HepG2 (cell line): ENCODE data around the gene IL15RA. TPM values are rescaled to one million over a fixed set of nuclear protein-coding genes. Genes with fewer than 3 reads are reported as not detected.

Source experiments
- ATAC-seq: fragments of 200-7000 bp; cut with Tn5 transposase; 3 replicates; pipeline ENCODE4 v1.9.1; 2020; ENCODE audit warnings: mild to moderate bottlenecking, moderate library complexity
- BruUV-seq: library from RNA; stranded (reverse); fragments of 400-500 nt; replicated peaks from 2 replicates; lab custom pipeline; 2021; lab: Mats Ljungman, UMichigan
- CTCF ChIA-PET: fragments of 300-600 bp; formaldehyde crosslinking; extraction: SDS; loops from one replicate; lab custom pipeline; 2021; ENCODE audit warnings: low total read pairs, inconsistent platforms, low intra/inter-chr PET ratio; lab: Yijun Ruan, JAX
- POLR2A ChIA-PET: fragments of 350-600 bp; sonication (Branson Sonifier 250); formaldehyde crosslinking; loops from one replicate; lab custom pipeline; 2020; ENCODE audit warnings: antibody characterized with exemption, inconsistent platforms; lab: Yijun Ruan, JAX
- DNase-seq: peaks from one replicate; pipeline ENCODE4 v3.0.0-alpha.2; 2015; ENCODE audit warnings: low spot score
- FAIRE-seq: peaks from 3 replicates; lab custom pipeline; 2011; peaks lifted over from hg19 to GRCh38; lab: Jason Lieb, UNC
- H2AFZ ChIP-seq: one replicate; pipeline ENCODE4 v1.6.1; 2011; ENCODE audit warnings: low read length, inconsistent platforms
- H3K27ac ChIP-seq: fragments of 300-600 bp; 3 replicates; pipeline ENCODE4 v1.8.0; 2011; ENCODE audit warnings: mixed run types, mild to moderate bottlenecking, mixed read lengths, low read length, inconsistent platforms; ENCODE audit not compliant: insufficient read depth; ENCODE audit errors: extremely low read length
- H3K27me3 ChIP-seq, 2 experiments: fragments of 200-600 bp in 1 of 2; 2 replicates in 1 of 2; 3 replicates in 1 of 2; pipeline versions ENCODE4 v1.6.0 to v1.8.0; 2011; ENCODE audit warnings: low read length in 2 of 2, mild to moderate bottlenecking in 2 of 2, moderate library complexity in 2 of 2, inconsistent platforms in 1 of 2; ENCODE audit not compliant: insufficient read depth in 2 of 2, control insufficient read depth in 1 of 2
- H3K36me3 ChIP-seq, 2 experiments: fragments of 200-600 bp in 1 of 2; replicated peaks in 1 of 2; 2 replicates in 1 of 2; 3 replicates in 1 of 2; pipeline versions ENCODE4 v1.5.1 to v1.8.0; 2011; ENCODE audit warnings: low read length in 2 of 2, inconsistent platforms in 1 of 2; ENCODE audit not compliant: insufficient read depth in 2 of 2, control insufficient read depth in 1 of 2
- H3K4me1 ChIP-seq: 2 replicates; pipeline ENCODE4 v1.5.1; 2012; ENCODE audit warnings: low read length, inconsistent platforms; ENCODE audit not compliant: insufficient read depth
- H3K4me2 ChIP-seq: 2 replicates; pipeline ENCODE4 v1.6.0; 2011; ENCODE audit warnings: low read depth, low read length, inconsistent platforms
- H3K4me3 ChIP-seq, 3 experiments: fragments of 200-600 bp in 1 of 3; sonication (generic), shearing (Covaris generic) in 1 of 3; replicated peaks in 1 of 3; 2 replicates each; pipeline ENCODE4 v1.5.1; 2011 to 2016; ENCODE audit warnings: low read length in 3 of 3, inconsistent platforms in 2 of 3, low read depth in 2 of 3, mild to moderate bottlenecking in 2 of 3, control low read depth in 1 of 3, mixed read lengths in 1 of 3; ENCODE audit not compliant: insufficient read depth in 1 of 3
- H3K79me2 ChIP-seq: one replicate; pipeline ENCODE4 v1.6.1; 2011; ENCODE audit warnings: low read length, inconsistent platforms; ENCODE audit not compliant: insufficient read depth
- H3K9ac ChIP-seq: 2 replicates; pipeline ENCODE4 v1.6.0; 2011; ENCODE audit warnings: mild to moderate bottlenecking, low read depth, low read length, inconsistent platforms; ENCODE audit not compliant: insufficient read depth
- H3K9me3 ChIP-seq: 2 replicates; pipeline ENCODE4 v1.5.1; 2012; ENCODE audit warnings: mild to moderate bottlenecking, low read length
- H4K20me1 ChIP-seq: 2 replicates; pipeline ENCODE4 v1.6.0; 2011; ENCODE audit warnings: inconsistent platforms, mild to moderate bottlenecking, low read length, moderate library complexity; ENCODE audit not compliant: insufficient read depth
- CBX2 ChIP-seq, 2 experiments: fragments of 200-600 bp in 1 of 2; sonication (generic); formaldehyde crosslinking in 1 of 2; IDR thresholded peaks; 2 replicates each; pipeline versions ENCODE4 v1.7.0 to v1.8.1; 2018 to 2022; ENCODE audit warnings: low read depth in 2 of 2, low read length in 1 of 2, mild to moderate bottlenecking in 1 of 2, missing genetic modification reagents in 1 of 2
- ETV5 ChIP-seq: IDR thresholded peaks from 2 replicates; pipeline ENCODE4 v1.6.1; 2018; ENCODE audit warnings: missing biosample characterization, missing genetic modification reagents, inconsistent platforms, borderline replicate concordance
- NFKB2 ChIP-seq: sonication (generic); formaldehyde crosslinking; IDR thresholded peaks from 2 replicates; pipeline ENCODE4 v1.4.0; 2020; ENCODE audit warnings: missing genetic modification reagents, borderline replicate concordance
- NFKBIZ ChIP-seq: IDR thresholded peaks from 2 replicates; pipeline ENCODE4 v1.6.1; 2018; ENCODE audit warnings: missing genetic modification reagents, missing compliant biosample characterization
- RARG ChIP-seq: sonication (generic); formaldehyde crosslinking; IDR thresholded peaks from 2 replicates; pipeline ENCODE4 v1.4.0; 2020; ENCODE audit warnings: low read depth, mild to moderate bottlenecking, missing genetic modification reagents
- RXRA ChIP-seq: sonication (generic); formaldehyde crosslinking; IDR thresholded peaks from 2 replicates; pipeline ENCODE4 v1.5.1; 2020; ENCODE audit warnings: missing genetic modification reagents
- SALL1 ChIP-seq: sonication (generic); formaldehyde crosslinking; IDR thresholded peaks from 2 replicates; pipeline ENCODE4 v1.8.0; 2022; ENCODE audit warnings: mild to moderate bottlenecking, missing genetic modification reagents
- SMC3 ChIP-seq: IDR thresholded peaks from 2 replicates; pipeline ENCODE4 v1.6.1; 2011; ENCODE audit warnings: low read length, improper control_type of control experiment
- TAF1 ChIP-seq: sonication (generic); formaldehyde crosslinking; IDR thresholded peaks from 2 replicates; pipeline ENCODE4 v1.4.0; 2020; ENCODE audit warnings: missing genetic modification reagents
- TMF1 ChIP-seq: sonication (generic); formaldehyde crosslinking; IDR thresholded peaks from 2 replicates; pipeline ENCODE4 v1.8.1; 2022; ENCODE audit warnings: low read depth, missing genetic modification reagents
- XRCC5 ChIP-seq: fragments of 200-400 bp; formaldehyde crosslinking; optimal IDR thresholded peaks from 2 replicates; pipeline ENCODE3; 2017; ENCODE audit warnings: mild to moderate bottlenecking, low read length
- ZC3H13 ChIP-seq: sonication (generic); formaldehyde crosslinking; IDR thresholded peaks from 2 replicates; pipeline ENCODE4 v1.8.1; 2023; ENCODE audit warnings: mild to moderate bottlenecking, missing genetic modification reagents, moderate library complexity
- ZNF563 ChIP-seq: sonication (generic); formaldehyde crosslinking; IDR thresholded peaks from 2 replicates; pipeline ENCODE4 v1.8.0; 2022; ENCODE audit warnings: mild to moderate bottlenecking, moderate library complexity, missing genetic modification reagents
- ZNF724P ChIP-seq: sonication (generic); formaldehyde crosslinking; IDR thresholded peaks from 2 replicates; pipeline ENCODE4 v1.8.0; 2022; ENCODE audit warnings: missing genetic modification reagents, borderline replicate concordance
- ZNF788 ChIP-seq: sonication (generic); formaldehyde crosslinking; IDR thresholded peaks from 2 replicates; pipeline ENCODE4 v1.5.0; 2020; ENCODE audit warnings: mild to moderate bottlenecking, missing genetic modification reagents, borderline replicate concordance
- ZSCAN12 ChIP-seq: sonication (generic); formaldehyde crosslinking; IDR thresholded peaks from 2 replicates; pipeline ENCODE4 v1.9.0; 2021; ENCODE audit warnings: mild to moderate bottlenecking, missing genetic modification reagents
- ZSCAN30 ChIP-seq: sonication (generic); formaldehyde crosslinking; IDR thresholded peaks from 2 replicates; pipeline ENCODE4 v1.5.0; 2020; ENCODE audit warnings: mild to moderate bottlenecking, missing genetic modification reagents
- WGBS: methylation state at CpG from one replicate; pipeline ENCODE4 v1.1.6; 2017; ENCODE audit warnings: low lambda C conversion rate; 5-methylcytosine and 5-hydroxymethylcytosine counted together
- in situ Hi-C: cut with HindIII; loops from 2 replicates; pipeline ENCODE4 v1.10.0; 2017; ENCODE audit warnings: low pct_unique_long_range_greater_than_20kb; ENCODE audit not compliant: extremely low pct_ligation_motif_present
- intact Hi-C: fragments of 100-400 bp; cut with micrococcal nuclease; formaldehyde crosslinking; loops from one replicate; pipeline ENCODE4 v1.10.0; 2022; ENCODE audit not compliant: unreplicated experiment
- polyA plus RNA-seq, 8 experiments: library from polyadenylated mRNA; depleted of rRNA in 3 of 8; stranded (reverse) in 7 of 8; unstranded in 1 of 8; fragments of >200 nt; fragmentation: Illumina TruSeq in 4 of 8; extraction: Trizol in 4 of 8; gene quantifications; 2 replicates each; pipeline versions ENCODE4 v1.2.1 to v1.2.3, GENCODE V29; 2011 to 2016; ENCODE audit warnings: low read depth in 4 of 8, missing spikeins in 1 of 8, mixed read lengths in 1 of 8; ENCODE audit not compliant: insufficient read depth in 1 of 8
- total RNA-seq, 5 experiments: library from RNA; depleted of rRNA; stranded (reverse); fragments of >200 nt; fragmentation: Illumina TruSeq; extraction: Trizol; gene quantifications; 2 replicates each; pipeline ENCODE4 v1.2.3, GENCODE V29; 2016; ENCODE audit warnings: low read depth in 1 of 5
- TF ChIP-seq, protein P1 (sequence below): IDR thresholded peaks from 2 replicates; pipeline ENCODE4 v1.6.1; 2016; ENCODE audit warnings: low read depth
- TF ChIP-seq, protein P2 (sequence below): IDR thresholded peaks from 2 replicates; pipeline ENCODE4 v1.6.1; 2012; ENCODE audit warnings: low read depth, low read length, improper control_type of control experiment
- TF ChIP-seq, protein P3 (sequence below): sonication (generic); formaldehyde crosslinking; IDR thresholded peaks from 2 replicates; pipeline ENCODE4 v1.5.0; 2020; ENCODE audit warnings: mild to moderate bottlenecking, missing genetic modification reagents, moderate library complexity

The IL15RA gene
- total and polyA plus RNA-seq, 2 of the 13 experiments (the other 11 are each of a cell fraction or from before 2014, with no cell fraction given): 0.53 to 0.77 TPM

DNA sequence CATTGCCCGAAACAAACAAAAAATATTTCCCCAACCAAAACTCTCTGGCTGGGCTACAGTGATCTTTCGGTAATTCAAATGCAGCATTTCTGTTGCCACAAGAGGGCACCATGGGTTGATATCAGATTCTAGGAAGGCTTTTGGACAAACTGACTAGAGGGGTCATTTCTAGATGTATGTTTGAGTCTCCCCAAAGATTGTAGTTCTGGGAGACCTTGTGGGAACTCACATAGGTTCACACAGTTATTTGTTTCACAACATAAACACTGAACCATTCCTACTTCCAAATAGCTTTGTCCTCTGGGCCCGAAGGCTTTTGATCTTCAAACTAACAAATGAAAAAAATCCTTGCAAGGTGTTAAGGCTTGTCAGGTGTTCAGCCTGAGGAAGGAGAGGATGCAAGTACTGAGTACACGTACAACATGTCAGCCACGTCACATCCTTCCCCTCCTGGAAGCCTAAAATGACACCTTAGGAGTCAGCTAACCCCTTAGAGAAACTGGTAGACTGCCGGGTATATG is 37.0 kb upstream of the IL15RA start:
- no peak overlapping the region for H3K27ac ChIP-seq
- no peak overlapping the region for H2AFZ ChIP-seq
- no peak overlapping the region for H3K4me3 ChIP-seq
- TF ChIP-seq NFKB2 (no peak), RXRA (CRISPR knock-in tag) (no peak), ZC3H13 (CRISPR knock-in tag) (no peak), SMC3 (peak; percentile 67), NFKBIZ (no peak), ZSCAN30 (no peak), ZNF788 (CRISPR knock-in tag) (no peak), TMF1 (CRISPR knock-in tag) (no peak), XRCC5 (peak; percentile 59), ZNF563 (CRISPR knock-in tag) (no peak), ZSCAN12 (0 out of 2 replicates have a peak, but pooled peaks have one; percentile 46), ETV5 (CRISPR knock-in tag) (no peak), TAF1 (CRISPR knock-in tag) (no peak), CBX2 (IDR thresholded peaks at IDR 0.05; ENCODE audit: low read depth, low read length) (no peak), CBX2 (CRISPR knock-in tag; IDR thresholded peaks at IDR 0.05; ENCODE audit: low read depth) (no peak), SALL1 (CRISPR knock-in tag) (no peak), ZNF724P (CRISPR knock-in tag) (no peak), RARG (CRISPR knock-in tag) (no peak)
- TF ChIP-seq, protein P1, sequence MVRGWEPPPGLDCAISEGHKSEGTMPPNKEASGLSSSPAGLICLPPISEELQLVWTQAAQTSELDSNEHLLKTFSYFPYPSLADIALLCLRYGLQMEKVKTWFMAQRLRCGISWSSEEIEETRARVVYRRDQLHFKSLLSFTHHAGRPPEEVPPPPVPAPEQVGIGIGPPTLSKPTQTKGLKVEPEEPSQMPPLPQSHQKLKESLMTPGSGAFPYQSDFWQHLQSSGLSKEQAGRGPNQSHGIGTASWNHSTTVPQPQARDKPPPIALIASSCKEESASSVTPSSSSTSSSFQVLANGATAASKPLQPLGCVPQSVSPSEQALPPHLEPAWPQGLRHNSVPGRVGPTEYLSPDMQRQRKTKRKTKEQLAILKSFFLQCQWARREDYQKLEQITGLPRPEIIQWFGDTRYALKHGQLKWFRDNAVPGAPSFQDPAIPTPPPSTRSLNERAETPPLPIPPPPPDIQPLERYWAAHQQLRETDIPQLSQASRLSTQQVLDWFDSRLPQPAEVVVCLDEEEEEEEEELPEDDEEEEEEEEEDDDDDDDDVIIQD (CRISPR knock-in tag): no peak
- TF ChIP-seq, protein P2, sequence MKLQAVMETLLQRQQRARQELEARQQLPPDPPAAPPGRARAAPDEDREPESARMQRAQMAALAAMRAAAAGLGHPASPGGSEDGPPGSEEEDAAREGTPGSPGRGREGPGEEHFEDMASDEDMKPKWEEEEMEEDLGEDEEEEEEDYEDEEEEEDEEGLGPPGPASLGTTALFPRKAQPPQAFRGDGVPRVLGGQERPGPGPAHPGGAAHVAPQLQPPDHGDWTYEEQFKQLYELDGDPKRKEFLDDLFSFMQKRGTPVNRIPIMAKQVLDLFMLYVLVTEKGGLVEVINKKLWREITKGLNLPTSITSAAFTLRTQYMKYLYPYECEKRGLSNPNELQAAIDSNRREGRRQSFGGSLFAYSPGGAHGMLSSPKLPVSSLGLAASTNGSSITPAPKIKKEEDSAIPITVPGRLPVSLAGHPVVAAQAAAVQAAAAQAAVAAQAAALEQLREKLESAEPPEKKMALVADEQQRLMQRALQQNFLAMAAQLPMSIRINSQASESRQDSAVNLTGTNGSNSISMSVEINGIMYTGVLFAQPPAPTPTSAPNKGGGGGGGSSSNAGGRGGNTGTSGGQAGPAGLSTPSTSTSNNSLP: peak; percentile 14; the same call in 1 of the 2 replicates
- TF ChIP-seq, protein P3, sequence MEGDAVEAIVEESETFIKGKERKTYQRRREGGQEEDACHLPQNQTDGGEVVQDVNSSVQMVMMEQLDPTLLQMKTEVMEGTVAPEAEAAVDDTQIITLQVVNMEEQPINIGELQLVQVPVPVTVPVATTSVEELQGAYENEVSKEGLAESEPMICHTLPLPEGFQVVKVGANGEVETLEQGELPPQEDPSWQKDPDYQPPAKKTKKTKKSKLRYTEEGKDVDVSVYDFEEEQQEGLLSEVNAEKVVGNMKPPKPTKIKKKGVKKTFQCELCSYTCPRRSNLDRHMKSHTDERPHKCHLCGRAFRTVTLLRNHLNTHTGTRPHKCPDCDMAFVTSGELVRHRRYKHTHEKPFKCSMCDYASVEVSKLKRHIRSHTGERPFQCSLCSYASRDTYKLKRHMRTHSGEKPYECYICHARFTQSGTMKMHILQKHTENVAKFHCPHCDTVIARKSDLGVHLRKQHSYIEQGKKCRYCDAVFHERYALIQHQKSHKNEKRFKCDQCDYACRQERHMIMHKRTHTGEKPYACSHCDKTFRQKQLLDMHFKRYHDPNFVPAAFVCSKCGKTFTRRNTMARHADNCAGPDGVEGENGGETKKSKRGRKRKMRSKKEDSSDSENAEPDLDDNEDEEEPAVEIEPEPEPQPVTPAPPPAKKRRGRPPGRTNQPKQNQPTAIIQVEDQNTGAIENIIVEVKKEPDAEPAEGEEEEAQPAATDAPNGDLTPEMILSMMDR: peak; percentile 68

More for the DNA sequence above, 37.0 kb upstream of the IL15RA start:
- DNase-seq: peak; percentile 34
- FAIRE-seq: peak; percentile 85
- Histone ChIP-seq H3K9me3 (no peaks in the 10 kb centered on the region), H4K20me1 (no peaks in the 10 kb centered on the region), H3K36me3 (no peaks in the 10 kb centered on the region), H3K27me3 (peaks cover 0 to 57% of the 10 kb centered on the region in 2 experiments; a peak in 4 of 5 replicates), H3K9ac (no peak overlapping the region), H3K4me1 (no peaks in the 10 kb centered on the region), H3K4me2 (no peak overlapping the region), H3K79me2 (no peaks in the 10 kb centered on the region)
- intact Hi-C loops: loop anchor here (1.0 to 5.0 kb wide), 4 partner anchors 38 to 388 kb away; no protein-coding TSS in a partner anchor
- CTCF ChIA-PET: interaction anchor here (0.5 to 1.2 kb wide), 3 partner anchors 36 to 390 kb away, joined by 3 read pairs; no protein-coding TSS in a partner anchor
- in situ Hi-C loops: no loop called here
- peak; percentile 71 for ATAC-seq
- WGBS: 7% methylated on average over 6 of the region's 6 CpGs
- POLR2A ChIA-PET: no interaction called here
- BruUV-seq: no TSS peak
